Measurements from ENCODE around the gene CEACAM4. TPM values are rescaled to one million over a fixed set of nuclear protein-coding genes. Genes with fewer than 3 reads are reported as not detected.

Gene CEACAM4
- total and polyA plus RNA-seq, 2 donors (not counting 1 experiment from before 2014, with no cell fraction given): not detected

DNA sequence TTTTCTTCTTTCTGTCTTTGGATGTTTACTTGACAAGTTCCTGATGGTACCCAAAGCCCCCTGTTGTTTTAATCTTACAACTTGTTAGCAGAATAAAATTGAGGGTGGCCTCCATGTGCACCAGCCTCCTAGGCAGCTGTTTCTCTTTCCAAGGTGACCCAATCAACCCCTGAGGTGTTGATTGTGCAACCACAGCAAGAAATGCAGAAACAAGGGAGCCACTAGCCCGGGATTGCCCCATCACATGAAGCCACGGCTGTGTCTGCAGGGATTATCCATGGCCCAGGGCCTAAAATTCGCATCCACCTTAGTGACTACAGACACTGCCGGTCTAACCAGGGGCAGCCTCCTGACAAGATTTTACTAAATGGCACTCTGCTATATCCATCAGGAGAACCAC is 14.4 kb downstream of the CEACAM4 start:
- TF ChIP-seq, protein P1, sequence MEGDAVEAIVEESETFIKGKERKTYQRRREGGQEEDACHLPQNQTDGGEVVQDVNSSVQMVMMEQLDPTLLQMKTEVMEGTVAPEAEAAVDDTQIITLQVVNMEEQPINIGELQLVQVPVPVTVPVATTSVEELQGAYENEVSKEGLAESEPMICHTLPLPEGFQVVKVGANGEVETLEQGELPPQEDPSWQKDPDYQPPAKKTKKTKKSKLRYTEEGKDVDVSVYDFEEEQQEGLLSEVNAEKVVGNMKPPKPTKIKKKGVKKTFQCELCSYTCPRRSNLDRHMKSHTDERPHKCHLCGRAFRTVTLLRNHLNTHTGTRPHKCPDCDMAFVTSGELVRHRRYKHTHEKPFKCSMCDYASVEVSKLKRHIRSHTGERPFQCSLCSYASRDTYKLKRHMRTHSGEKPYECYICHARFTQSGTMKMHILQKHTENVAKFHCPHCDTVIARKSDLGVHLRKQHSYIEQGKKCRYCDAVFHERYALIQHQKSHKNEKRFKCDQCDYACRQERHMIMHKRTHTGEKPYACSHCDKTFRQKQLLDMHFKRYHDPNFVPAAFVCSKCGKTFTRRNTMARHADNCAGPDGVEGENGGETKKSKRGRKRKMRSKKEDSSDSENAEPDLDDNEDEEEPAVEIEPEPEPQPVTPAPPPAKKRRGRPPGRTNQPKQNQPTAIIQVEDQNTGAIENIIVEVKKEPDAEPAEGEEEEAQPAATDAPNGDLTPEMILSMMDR (conservative IDR thresholded peaks at IDR 0.05 in 1 of 2, IDR thresholded peaks at IDR 0.05 in 1 of 2; ENCODE audit: low read depth in 1 of 2, low read length in 2 of 2): no peak
- TF ChIP-seq EZH2 (IDR thresholded peaks at IDR 0.05; ENCODE audit: low read length, missing control alignments): no peak
- no peak overlapping the region for H3K9ac ChIP-seq (ENCODE audit: insufficient read depth, low read length)
- no peaks in the 10 kb centered on the region for H4K20me1 ChIP-seq (ENCODE audit: control insufficient read depth, extremely low read depth, insufficient read depth, low read length)
- H3K27me3 ChIP-seq (ENCODE audit: control insufficient read depth, insufficient read depth, low read length): no peaks in the 10 kb centered on the region
- H3K4me2 ChIP-seq (ENCODE audit: extremely low read depth, insufficient read depth, low read length): no peak overlapping the region
- H3K36me3 ChIP-seq (ENCODE audit: control insufficient read depth, insufficient read depth, low read length): no peaks in the 10 kb centered on the region
- DNase-seq (ENCODE audit: low read depth in 2 of 2): no peak
- H3K27ac ChIP-seq (ENCODE audit: insufficient read depth, low read length): no peak overlapping the region
- no peak overlapping the region for H2AFZ ChIP-seq (ENCODE audit: low read length)
- no peaks in the 10 kb centered on the region for H3K9me3 ChIP-seq (ENCODE audit: control insufficient read depth, insufficient read depth, low read depth, low read length)
- no peaks in the 10 kb centered on the region for H3K79me2 ChIP-seq (ENCODE audit: control insufficient read depth, insufficient read depth, low read length)
- no peaks in the 10 kb centered on the region for H3K4me1 ChIP-seq (ENCODE audit: control insufficient read depth, extremely low read depth, insufficient read depth, low read length)
- H3K4me3 ChIP-seq (replicated peaks in 1 of 4; ENCODE audit: control extremely low read depth in 1 of 4, insufficient read depth in 1 of 4, low read depth in 3 of 4, low read length in 4 of 4): no peak overlapping the region

DNA sequence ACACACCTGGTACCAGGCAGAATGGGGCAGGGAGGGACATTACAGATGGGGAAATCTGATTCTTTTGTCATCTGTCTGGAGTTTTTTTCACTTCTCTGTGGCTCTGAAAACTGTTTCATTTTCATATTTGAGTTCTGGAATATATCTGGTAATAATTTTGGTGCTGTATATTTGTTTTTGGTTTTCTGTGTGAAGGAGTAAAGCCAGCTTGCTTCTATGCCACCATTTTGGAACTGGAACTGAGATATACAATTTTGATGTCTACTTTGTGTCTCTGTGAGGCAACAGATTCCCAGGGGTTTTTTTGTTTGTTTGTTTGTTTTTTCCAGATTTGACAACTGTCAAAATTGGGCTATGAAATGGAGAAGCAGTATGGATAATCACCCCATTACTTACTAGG is 16.1 kb downstream of the CEACAM4 start:
- no peaks in the 10 kb centered on the region for H3K9me3 ChIP-seq (ENCODE audit: control insufficient read depth, insufficient read depth, low read depth, low read length)
- H2AFZ ChIP-seq (ENCODE audit: low read length): no peak overlapping the region
- no peaks in the 10 kb centered on the region for H4K20me1 ChIP-seq (ENCODE audit: control insufficient read depth, extremely low read depth, insufficient read depth, low read length)
- TF ChIP-seq, protein P1 (conservative IDR thresholded peaks at IDR 0.05 in 1 of 2, IDR thresholded peaks at IDR 0.05 in 1 of 2; ENCODE audit: low read depth in 1 of 2, low read length in 2 of 2): no peak
- TF ChIP-seq EZH2 (IDR thresholded peaks at IDR 0.05; ENCODE audit: low read length, missing control alignments): no peak
- H3K4me3 ChIP-seq (replicated peaks in 1 of 4; ENCODE audit: control extremely low read depth in 1 of 4, insufficient read depth in 1 of 4, low read depth in 3 of 4, low read length in 4 of 4): no peak overlapping the region
- H3K4me2 ChIP-seq (ENCODE audit: extremely low read depth, insufficient read depth, low read length): no peak overlapping the region
- H3K27me3 ChIP-seq (ENCODE audit: control insufficient read depth, insufficient read depth, low read length): no peaks in the 10 kb centered on the region
- H3K27ac ChIP-seq (ENCODE audit: insufficient read depth, low read length): no peak overlapping the region
- H3K4me1 ChIP-seq (ENCODE audit: control insufficient read depth, extremely low read depth, insufficient read depth, low read length): no peaks in the 10 kb centered on the region
- H3K9ac ChIP-seq (ENCODE audit: insufficient read depth, low read length): no peak overlapping the region
- H3K79me2 ChIP-seq (ENCODE audit: control insufficient read depth, insufficient read depth, low read length): no peaks in the 10 kb centered on the region
- DNase-seq (ENCODE audit: low read depth in 2 of 2): no peak
- H3K36me3 ChIP-seq (ENCODE audit: control insufficient read depth, insufficient read depth, low read length): no peaks in the 10 kb centered on the region

DNA sequence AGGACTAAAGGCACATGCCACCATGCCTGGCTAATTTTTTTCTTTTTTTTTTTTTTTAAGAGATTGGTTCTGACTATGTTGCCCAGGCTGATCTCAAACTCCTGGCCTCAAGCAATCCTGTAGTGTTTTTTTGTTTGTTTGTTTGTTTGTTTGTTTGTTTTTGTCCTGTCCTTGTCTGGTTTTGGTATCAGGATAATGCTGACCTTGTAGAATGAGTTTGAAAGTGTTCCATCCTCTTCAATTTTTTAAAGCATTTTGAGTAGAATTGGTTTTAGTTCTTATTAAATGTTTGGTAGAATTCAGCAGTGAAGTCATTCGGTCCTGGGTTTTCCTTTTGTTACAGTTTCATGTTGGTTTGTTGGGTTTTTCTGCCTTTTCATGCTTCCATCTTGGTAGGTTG is 19.2 kb downstream of the CEACAM4 start:
- no peak overlapping the region for H3K4me2 ChIP-seq (ENCODE audit: extremely low read depth, insufficient read depth, low read length)
- no peak for DNase-seq (ENCODE audit: low read depth in 2 of 2)

More for the DNA sequence above, 19.2 kb downstream of the CEACAM4 start:
- no peak overlapping the region for H3K4me3 ChIP-seq (replicated peaks in 1 of 4; ENCODE audit: control extremely low read depth in 1 of 4, insufficient read depth in 1 of 4, low read depth in 3 of 4, low read length in 4 of 4)
- H3K9me3 ChIP-seq (ENCODE audit: control insufficient read depth, insufficient read depth, low read depth, low read length): no peaks in the 10 kb centered on the region
- no peaks in the 10 kb centered on the region for H3K36me3 ChIP-seq (ENCODE audit: control insufficient read depth, insufficient read depth, low read length)
- H3K27me3 ChIP-seq (ENCODE audit: control insufficient read depth, insufficient read depth, low read length): no peaks in the 10 kb centered on the region
- TF ChIP-seq, protein P1 (conservative IDR thresholded peaks at IDR 0.05 in 1 of 2, IDR thresholded peaks at IDR 0.05 in 1 of 2; ENCODE audit: low read depth in 1 of 2, low read length in 2 of 2): no peak
- TF ChIP-seq EZH2 (IDR thresholded peaks at IDR 0.05; ENCODE audit: low read length, missing control alignments): no peak
- no peaks in the 10 kb centered on the region for H3K79me2 ChIP-seq (ENCODE audit: control insufficient read depth, insufficient read depth, low read length)
- no peak overlapping the region for H2AFZ ChIP-seq (ENCODE audit: low read length)
- no peaks in the 10 kb centered on the region for H3K4me1 ChIP-seq (ENCODE audit: control insufficient read depth, extremely low read depth, insufficient read depth, low read length)
- no peak overlapping the region for H3K9ac ChIP-seq (ENCODE audit: insufficient read depth, low read length)
- H3K27ac ChIP-seq (ENCODE audit: insufficient read depth, low read length): no peak overlapping the region
- no peaks in the 10 kb centered on the region for H4K20me1 ChIP-seq (ENCODE audit: control insufficient read depth, extremely low read depth, insufficient read depth, low read length)
